Neuron (in vitro differentiated cells): Measurements from ENCODE around the gene DENND1A.

ENCODE experiments used
- H2AFZ ChIP-seq: one replicate; pipeline ENCODE4 v1.6.1; 2013; ENCODE audit warnings: low read depth, mild to moderate bottlenecking, inconsistent platforms, low read length, moderate library complexity
- H3K27me3 ChIP-seq: one replicate; pipeline ENCODE4 v1.6.1; 2013; ENCODE audit warnings: low read length; ENCODE audit not compliant: insufficient read depth
- H3K36me3 ChIP-seq: one replicate; pipeline ENCODE4 v1.6.1; 2013; ENCODE audit warnings: low read length; ENCODE audit not compliant: insufficient read depth
- H3K4me1 ChIP-seq: one replicate; pipeline ENCODE4 v1.6.1; 2013; ENCODE audit warnings: low read length; ENCODE audit not compliant: insufficient read depth
- H3K4me3 ChIP-seq: 2 replicates; pipeline ENCODE4 v1.5.1; 2013; ENCODE audit warnings: mild to moderate bottlenecking, low read length, moderate library complexity
- H3K9me3 ChIP-seq: one replicate; pipeline ENCODE4 v1.6.1; 2013; ENCODE audit warnings: low read length

The DENND1A gene

DNA sequence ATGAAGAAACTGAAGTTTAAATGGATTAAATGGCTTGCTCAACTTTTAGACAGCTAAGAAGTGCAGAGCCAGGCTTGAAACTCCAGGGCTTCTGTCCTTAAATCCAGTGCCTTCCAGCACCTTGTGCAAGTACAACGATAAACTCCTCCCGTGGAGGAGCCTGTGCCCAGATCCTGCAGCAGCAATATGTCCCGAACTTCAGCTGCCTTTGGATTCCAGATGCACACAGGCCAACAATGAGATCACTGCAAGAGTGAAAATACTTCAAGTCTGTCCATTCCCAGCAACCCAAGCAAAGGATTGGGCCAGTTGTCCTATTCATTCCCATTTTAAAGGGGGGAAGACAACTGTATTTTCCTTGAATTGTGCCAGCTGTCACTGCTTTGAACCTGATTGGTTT, 374.3 kb downstream of the DENND1A start:
- Histone ChIP-seq H3K9me3 (peaks cover 3% of the 10 kb centered on the region), H3K4me1 (peaks cover 15% of the 10 kb centered on the region), H3K27me3 (no peaks in the 10 kb centered on the region), H3K36me3 (no peaks in the 10 kb centered on the region), H2AFZ (no peak overlapping the region), H3K4me3 (no peak overlapping the region)

DNA sequence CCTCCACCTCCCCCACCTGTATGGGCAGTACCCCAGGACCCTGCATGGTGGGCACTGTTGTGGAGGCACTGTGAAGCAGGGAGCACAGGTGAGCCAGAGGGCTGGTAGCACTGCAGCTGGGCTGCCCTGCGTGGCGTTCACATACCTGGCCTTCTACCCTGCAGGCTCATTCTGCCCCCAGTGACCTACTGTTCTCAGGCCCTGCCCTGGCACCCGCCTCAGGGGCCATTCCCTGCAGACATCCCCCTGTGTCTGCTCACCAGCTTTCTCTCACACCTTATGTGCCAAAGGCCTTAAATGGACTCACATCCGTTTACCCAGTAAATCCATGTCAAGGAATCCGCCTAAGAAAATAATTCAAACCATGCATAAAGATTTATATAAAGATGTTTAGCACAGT, 377.4 kb downstream of the DENND1A start:
- Histone ChIP-seq H3K27me3 (no peaks in the 10 kb centered on the region), H3K4me1 (peaks cover 23% of the 10 kb centered on the region), H3K9me3 (no peaks in the 10 kb centered on the region), H3K4me3 (no peak overlapping the region), H2AFZ (no peak overlapping the region), H3K36me3 (no peaks in the 10 kb centered on the region)

DNA sequence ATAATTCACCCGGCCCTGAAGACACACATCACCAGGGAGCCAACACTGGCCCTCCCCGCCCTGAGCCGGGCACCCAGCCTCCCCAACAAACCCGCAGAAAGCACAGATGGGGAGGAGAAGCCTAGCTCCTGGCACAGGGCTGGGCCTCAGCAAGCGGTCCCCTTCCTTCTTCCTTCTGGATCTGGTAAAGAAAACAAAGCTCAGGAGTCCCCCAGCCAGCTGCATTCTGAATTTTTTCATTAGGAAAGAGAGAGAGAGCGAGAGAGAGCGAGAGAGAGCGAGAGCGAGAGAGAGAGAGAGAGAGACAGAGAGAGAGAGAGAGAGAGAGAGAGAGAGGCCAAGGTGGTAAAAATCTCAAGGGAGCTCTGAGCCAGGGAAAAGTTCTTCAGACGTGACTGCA, 378.2 kb downstream of the DENND1A start:
- Histone ChIP-seq H3K4me1 (peaks cover 23% of the 10 kb centered on the region), H2AFZ (no peak overlapping the region), H3K27me3 (no peaks in the 10 kb centered on the region), H3K9me3 (no peaks in the 10 kb centered on the region), H3K4me3 (no peak overlapping the region), H3K36me3 (no peaks in the 10 kb centered on the region)

GRCh38 chr9:123550797-123551196, 379.1 kb downstream of the DENND1A start:
- Histone ChIP-seq H2AFZ (no peak overlapping the region), H3K36me3 (no peaks in the 10 kb centered on the region), H3K27me3 (no peaks in the 10 kb centered on the region), H3K4me1 (peaks cover 23% of the 10 kb centered on the region), H3K9me3 (no peaks in the 10 kb centered on the region), H3K4me3 (no peak overlapping the region)

GRCh38 chr9:123550012-123550411, 379.9 kb downstream of the DENND1A start:
- peaks cover 23% of the 10 kb centered on the region for H3K4me1 ChIP-seq
- H3K4me3 ChIP-seq, result no peak overlapping the region
- no peaks in the 10 kb centered on the region for H3K9me3 ChIP-seq
- H2AFZ ChIP-seq, result no peak overlapping the region
- no peaks in the 10 kb centered on the region for H3K36me3 ChIP-seq
- H3K27me3 ChIP-seq, result no peaks in the 10 kb centered on the region

DNA sequence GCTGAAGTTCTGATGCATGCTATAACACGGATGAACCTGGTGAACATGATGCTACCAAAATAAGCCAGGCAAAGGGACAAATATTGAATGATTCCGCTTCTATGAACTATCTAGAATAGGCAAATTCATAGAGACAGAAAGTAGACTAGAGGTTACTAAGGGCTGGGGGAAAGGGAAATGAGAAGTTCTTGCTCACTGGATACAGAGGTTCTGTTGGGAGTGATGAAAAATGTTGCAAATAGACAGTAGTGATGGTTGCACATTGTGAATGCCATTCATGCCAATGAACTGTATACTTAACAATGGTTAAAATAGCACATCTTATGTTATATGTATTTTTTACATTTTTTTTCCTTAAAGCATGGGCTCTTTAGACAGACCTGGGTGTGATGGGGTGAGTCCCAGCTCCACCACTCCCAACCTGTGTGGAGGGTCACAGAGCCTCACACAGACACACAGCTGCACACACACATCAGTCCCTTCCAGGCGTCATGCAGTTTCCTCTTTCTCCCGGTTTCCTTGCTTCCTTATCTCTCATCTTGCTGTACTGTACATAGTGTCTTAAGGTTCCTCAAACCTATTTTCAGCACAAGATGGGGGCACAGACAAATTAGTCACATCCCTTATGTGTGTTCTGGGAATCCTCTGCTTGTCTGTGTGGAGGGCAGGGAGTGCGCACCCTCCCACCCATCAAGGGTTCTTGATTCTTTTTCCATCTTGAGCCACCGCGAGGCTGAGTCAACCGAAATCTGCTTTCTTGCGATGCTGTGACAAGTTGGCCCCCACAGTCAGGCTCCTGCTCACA, 381.0 kb downstream of the DENND1A start:
- no peaks in the 10 kb centered on the region for H3K9me3 ChIP-seq
- H3K36me3 ChIP-seq, result no peaks in the 10 kb centered on the region
- H3K27me3 ChIP-seq, result no peaks in the 10 kb centered on the region
- H3K4me1 ChIP-seq, result peaks cover 23% of the 10 kb centered on the region
- H3K4me3 ChIP-seq, result no peak overlapping the region
- no peak overlapping the region for H2AFZ ChIP-seq

DNA sequence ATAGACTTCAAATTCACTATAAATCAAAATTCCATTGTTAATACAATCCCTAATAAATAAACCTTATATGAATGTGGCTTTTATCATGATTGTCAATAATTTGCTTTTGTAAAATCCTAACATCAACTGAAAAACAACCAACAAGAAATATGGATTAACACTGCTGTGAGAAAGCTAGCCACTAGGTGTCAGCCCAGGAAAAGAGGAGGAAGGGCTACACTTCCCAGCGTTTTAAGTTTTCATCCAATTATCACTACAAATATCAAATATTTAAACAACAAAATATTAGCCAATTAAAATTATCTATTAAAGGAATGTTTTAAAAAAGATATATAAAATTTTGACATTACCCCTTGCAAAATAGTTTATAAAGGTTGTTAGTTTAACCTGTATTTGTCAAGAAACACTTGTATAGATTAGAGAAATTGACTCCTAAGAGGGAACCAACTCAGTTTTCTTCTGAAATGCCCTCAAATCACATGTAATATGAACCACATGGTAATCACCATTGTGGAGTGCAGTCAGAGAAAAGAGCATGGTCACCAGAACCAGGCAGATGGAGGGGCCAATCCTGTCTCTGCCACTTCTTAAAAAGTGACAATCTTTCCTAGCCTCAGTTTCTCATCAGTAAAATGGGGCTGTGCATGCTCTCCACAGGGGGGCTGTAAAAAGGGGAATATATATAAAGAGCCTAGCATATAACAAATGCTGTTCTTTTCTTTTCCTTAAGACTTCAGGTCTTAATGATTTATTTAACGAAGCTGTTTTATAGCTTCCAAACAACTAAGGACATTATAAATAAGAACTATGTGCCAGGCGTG, 385.7 kb downstream of the DENND1A start:
- peaks cover 23% of the 10 kb centered on the region for H3K4me1 ChIP-seq
- no peak overlapping the region for H3K4me3 ChIP-seq
- no peaks in the 10 kb centered on the region for H3K27me3 ChIP-seq
- H2AFZ ChIP-seq, result no peak overlapping the region
- H3K36me3 ChIP-seq, result no peaks in the 10 kb centered on the region
- H3K9me3 ChIP-seq, result no peaks in the 10 kb centered on the region

DNA sequence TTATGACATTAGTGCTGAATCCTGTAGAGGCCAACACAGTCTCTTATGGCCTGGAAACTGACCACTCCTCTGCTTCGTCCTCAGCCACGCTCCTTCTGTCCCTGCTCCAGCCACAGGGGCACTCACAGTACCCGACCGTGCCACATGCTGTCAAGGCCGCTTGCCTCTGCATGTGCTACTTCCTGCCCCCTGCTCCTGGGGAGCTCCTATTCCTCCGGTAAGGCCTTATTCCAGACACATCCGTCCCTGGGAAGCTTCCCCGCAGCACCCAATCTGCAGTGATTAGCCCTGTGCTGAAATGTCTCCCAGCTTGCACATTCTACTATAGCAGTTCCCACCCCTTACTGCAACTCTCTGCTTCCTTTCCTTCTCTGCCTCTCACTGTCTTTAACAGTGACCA, 386.4 kb downstream of the DENND1A start:
- no peaks in the 10 kb centered on the region for H3K36me3 ChIP-seq

GRCh38 chr9:123542435-123543225, 387.3 kb downstream of the DENND1A start:
- no peak overlapping the region for H3K4me3 ChIP-seq
- H2AFZ ChIP-seq, result no peak overlapping the region
- H3K27me3 ChIP-seq, result no peaks in the 10 kb centered on the region
- no peaks in the 10 kb centered on the region for H3K36me3 ChIP-seq
- no peaks in the 10 kb centered on the region for H3K9me3 ChIP-seq
- H3K4me1 ChIP-seq, result peaks cover 23% of the 10 kb centered on the region

More for the DNA sequence above, 386.4 kb downstream of the DENND1A start:
- no peak overlapping the region for H2AFZ ChIP-seq
- no peaks in the 10 kb centered on the region for H3K9me3 ChIP-seq
- peaks cover 23% of the 10 kb centered on the region for H3K4me1 ChIP-seq
- H3K4me3 ChIP-seq, result no peak overlapping the region
- H3K27me3 ChIP-seq, result no peaks in the 10 kb centered on the region

DNA sequence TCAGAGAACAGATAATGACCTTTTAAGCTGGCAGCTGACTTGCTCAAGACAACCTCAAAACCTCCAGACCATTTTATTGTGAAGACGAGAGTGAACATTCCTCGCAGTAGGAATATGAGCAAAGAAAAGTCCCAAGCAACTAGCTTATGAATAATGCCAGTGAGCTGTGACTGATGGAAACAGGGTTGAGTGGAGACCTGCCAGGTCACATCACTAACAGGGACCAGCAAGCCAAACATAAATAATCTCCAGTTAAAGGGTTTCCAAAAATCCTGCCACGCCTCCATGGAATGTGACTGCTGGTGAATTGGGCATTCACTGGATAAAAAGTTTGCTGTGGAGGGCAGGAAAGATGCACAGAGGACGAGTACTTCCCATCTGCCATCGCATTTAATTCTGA, 388.5 kb downstream of the DENND1A start:
- no peaks in the 10 kb centered on the region for H3K27me3 ChIP-seq
- H3K4me3 ChIP-seq, result no peak overlapping the region
- H2AFZ ChIP-seq, result no peak overlapping the region
- no peaks in the 10 kb centered on the region for H3K36me3 ChIP-seq
- peaks cover 23% of the 10 kb centered on the region for H3K4me1 ChIP-seq
- H3K9me3 ChIP-seq, result no peaks in the 10 kb centered on the region

DNA sequence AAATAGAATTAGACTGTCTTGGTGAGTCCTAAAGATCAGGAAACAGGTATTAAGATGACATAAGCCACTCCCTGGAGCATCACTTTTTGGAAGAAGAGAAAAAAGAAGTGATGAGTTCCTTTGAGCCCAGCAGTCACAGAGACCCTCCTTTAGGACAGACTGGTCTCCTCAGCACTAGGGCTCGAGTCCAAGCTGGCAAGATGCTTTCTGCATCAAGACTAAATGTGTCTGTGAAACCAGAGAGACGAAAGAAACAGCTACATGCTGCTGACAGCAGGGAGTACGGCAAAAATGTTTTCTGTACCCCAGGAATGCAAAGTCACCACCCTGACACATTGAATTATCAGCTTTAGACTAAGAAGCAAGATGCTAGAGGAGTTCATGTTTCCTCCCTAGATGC, 389.5 kb downstream of the DENND1A start:
- peaks cover 23% of the 10 kb centered on the region for H3K4me1 ChIP-seq
- H3K4me3 ChIP-seq, result no peak overlapping the region
- no peaks in the 10 kb centered on the region for H3K36me3 ChIP-seq
- no peak overlapping the region for H2AFZ ChIP-seq
- no peaks in the 10 kb centered on the region for H3K9me3 ChIP-seq
- no peaks in the 10 kb centered on the region for H3K27me3 ChIP-seq

DNA sequence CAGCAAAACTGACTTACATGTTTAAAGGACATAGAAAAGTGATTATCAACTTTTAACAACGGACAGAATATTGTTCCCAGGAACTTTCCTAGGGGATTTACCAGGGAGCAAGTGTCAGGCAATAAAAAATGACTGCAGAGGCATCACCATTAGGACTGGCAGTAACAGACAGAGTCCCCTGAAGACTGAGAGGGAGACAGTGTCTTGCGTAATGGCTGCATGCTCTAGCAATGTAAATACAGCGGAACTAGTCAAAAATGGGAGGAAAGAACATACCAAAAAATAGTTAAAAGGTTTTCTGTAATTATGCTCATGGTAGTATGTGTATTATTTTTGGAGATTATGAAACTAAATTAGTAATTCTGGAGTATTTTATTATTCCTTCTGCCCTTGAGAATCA, 392.1 kb downstream of the DENND1A start:
- Histone ChIP-seq H2AFZ (no peak overlapping the region), H3K27me3 (no peaks in the 10 kb centered on the region), H3K36me3 (no peaks in the 10 kb centered on the region), H3K9me3 (no peaks in the 10 kb centered on the region), H3K4me3 (no peak overlapping the region), H3K4me1 (peaks cover 17% of the 10 kb centered on the region)

DNA sequence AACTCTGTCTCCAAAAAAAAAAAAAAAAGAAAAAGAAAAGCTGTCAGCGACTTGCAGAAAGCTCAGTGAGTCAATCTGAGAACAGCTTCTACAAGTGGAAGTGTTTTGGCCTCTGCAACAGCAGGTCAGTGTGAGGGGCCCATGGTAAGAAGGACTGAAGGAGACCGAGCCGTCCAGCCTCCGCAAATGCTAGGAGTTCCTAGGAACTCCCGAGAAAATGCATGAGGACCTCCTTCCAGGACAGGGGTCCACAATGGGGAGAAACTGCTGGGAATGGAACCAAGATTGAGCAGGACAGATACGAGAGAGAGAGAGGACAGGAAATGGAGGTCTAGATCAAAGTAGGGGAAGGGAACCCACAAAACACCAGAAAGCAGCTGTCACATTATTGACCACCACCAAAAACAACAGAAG, 393.5 kb downstream of the DENND1A start:
- peaks cover 6% of the 10 kb centered on the region for H3K4me1 ChIP-seq

More for the DNA sequence above, 393.5 kb downstream of the DENND1A start:
- H3K4me3 ChIP-seq, result no peak overlapping the region
- H2AFZ ChIP-seq, result no peak overlapping the region
- no peaks in the 10 kb centered on the region for H3K36me3 ChIP-seq
- no peaks in the 10 kb centered on the region for H3K27me3 ChIP-seq
- no peaks in the 10 kb centered on the region for H3K9me3 ChIP-seq
